ENCODE results near the gene RNF213.

The RNF213 gene

DNA sequence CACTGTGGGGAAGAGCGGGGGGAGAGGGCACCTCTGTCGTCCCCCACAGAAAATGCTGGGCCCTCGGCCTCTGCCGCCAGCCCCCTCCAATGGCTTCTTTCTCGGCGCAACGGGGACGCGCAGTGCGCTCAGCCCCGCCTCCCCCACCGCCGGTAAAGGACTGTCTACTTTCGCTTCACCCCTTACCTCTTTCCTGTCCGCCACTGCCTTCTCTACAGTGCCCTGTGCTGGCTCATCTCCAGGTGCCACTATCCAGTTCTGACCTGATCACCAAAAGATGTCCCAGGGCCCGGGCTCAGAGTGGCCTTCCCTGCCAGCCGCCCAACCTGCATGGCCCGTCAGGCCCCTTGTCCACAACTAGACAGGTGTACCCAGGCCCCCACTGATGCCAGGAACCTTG is 161.6 kb downstream of the RNF213 start:
- H2BK5ac ChIP-seq (ENCODE audit: low read depth, low read length, poor library complexity): no peak overlapping the region

DNA sequence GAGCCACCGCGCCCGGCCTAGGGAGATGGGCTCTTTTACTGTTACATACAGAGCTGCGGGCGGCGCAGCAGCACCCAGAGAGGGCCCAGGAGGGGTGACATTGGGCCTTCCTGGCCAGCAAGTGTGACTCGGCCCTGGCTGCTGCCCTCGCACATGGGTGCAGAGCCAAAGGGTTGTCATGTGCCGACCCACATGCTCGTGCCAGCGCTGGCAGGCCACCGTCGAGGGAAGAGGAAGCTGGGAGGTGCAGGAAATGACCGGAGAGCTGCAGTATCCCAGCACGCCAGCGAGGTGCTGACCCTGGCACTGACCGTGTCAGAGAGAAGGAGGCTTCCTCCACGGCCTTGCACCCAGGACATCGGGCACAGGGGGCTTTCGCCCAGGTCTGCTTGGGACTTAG is 162.3 kb downstream of the RNF213 start:
- no peak overlapping the region for H3K4ac ChIP-seq (ENCODE audit: low read depth, low read length)
- DNase-seq: no peak
- H3K14ac ChIP-seq (ENCODE audit: low read length): no peak overlapping the region
- no peak overlapping the region for H3K18ac ChIP-seq (ENCODE audit: low read length)
- no peak overlapping the region for H3K4me2 ChIP-seq (ENCODE audit: low read length)
- no peaks in the 10 kb centered on the region for H3K79me1 ChIP-seq (ENCODE audit: low read length)
- no peak overlapping the region for H2BK120ac ChIP-seq (ENCODE audit: insufficient read depth, low read length, poor library complexity)
- no peak overlapping the region for H2AK5ac ChIP-seq (ENCODE audit: low read length)
- no peaks in the 10 kb centered on the region for H3K79me2 ChIP-seq (ENCODE audit: control insufficient read depth, insufficient read depth, low read length, poor library complexity)
- H2AFZ ChIP-seq (ENCODE audit: insufficient read depth, low read length, poor library complexity): no peak overlapping the region
- no peaks in the 10 kb centered on the region for H3K27me3 ChIP-seq (ENCODE audit: insufficient read depth, low read length)
- no CpG with 5 or more reads among the region's 20 CpGs for WGBS (ENCODE audit: extremely low coverage, insufficient coverage, insufficient read length)
- no peak overlapping the region for H2BK5ac ChIP-seq (ENCODE audit: low read depth, low read length, poor library complexity)
- H3K9me3 ChIP-seq (ENCODE audit: insufficient read depth, low read depth, low read length): no peaks in the 10 kb centered on the region
- H3K9ac ChIP-seq (ENCODE audit: low read length): no peak overlapping the region
- no peak overlapping the region for H3K27ac ChIP-seq (ENCODE audit: low read depth, low read length)
- H3K36me3 ChIP-seq (ENCODE audit: control insufficient read depth in 1 of 2, insufficient read depth in 2 of 2, low read length in 2 of 2): peaks cover 5 to 10% of the 10 kb centered on the region in 2 experiments
- H3K23ac ChIP-seq (ENCODE audit: low read length): no peak overlapping the region
- peaks cover 2 to 3% of the 10 kb centered on the region in 2 experiments for H3K4me1 ChIP-seq (ENCODE audit: control insufficient read depth in 1 of 2, insufficient read depth in 2 of 2, low read length in 2 of 2)
- no peak overlapping the region for H3K4me3 ChIP-seq (ENCODE audit: low read depth, low read length)
- no peak overlapping the region for H4K8ac ChIP-seq (ENCODE audit: low read depth, low read length)
- no peak overlapping the region for H2BK12ac ChIP-seq (ENCODE audit: low read length)
- no peak overlapping the region for H4K91ac ChIP-seq (ENCODE audit: low read depth, low read length)
- no peak overlapping the region for H4K12ac ChIP-seq (ENCODE audit: low read depth, low read length)

More for the DNA sequence above, 161.6 kb downstream of the RNF213 start:
- Histone ChIP-seq H3K14ac (ENCODE audit: low read length) (no peak overlapping the region), H3K4me1 (ENCODE audit: control insufficient read depth in 1 of 2, insufficient read depth in 2 of 2, low read length in 2 of 2) (peaks cover 2 to 3% of the 10 kb centered on the region in 2 experiments), H3K27ac (ENCODE audit: low read depth, low read length) (no peak overlapping the region), H4K91ac (ENCODE audit: low read depth, low read length) (no peak overlapping the region), H2AK5ac (ENCODE audit: low read length) (no peak overlapping the region), H3K4ac (ENCODE audit: low read depth, low read length) (no peak overlapping the region), H3K79me1 (ENCODE audit: low read length) (no peaks in the 10 kb centered on the region), H3K36me3 (ENCODE audit: control insufficient read depth in 1 of 2, insufficient read depth in 2 of 2, low read length in 2 of 2) (peaks cover 6 to 18% of the 10 kb centered on the region in 2 experiments), H3K27me3 (ENCODE audit: insufficient read depth, low read length) (no peaks in the 10 kb centered on the region), H3K9ac (ENCODE audit: low read length) (no peak overlapping the region), H2BK12ac (ENCODE audit: low read length) (no peak overlapping the region), H3K23ac (ENCODE audit: low read length) (no peak overlapping the region), H4K8ac (ENCODE audit: low read depth, low read length) (no peak overlapping the region), H4K12ac (ENCODE audit: low read depth, low read length) (no peak overlapping the region), H2BK120ac (ENCODE audit: insufficient read depth, low read length, poor library complexity) (no peak overlapping the region), H2AFZ (ENCODE audit: insufficient read depth, low read length, poor library complexity) (no peak overlapping the region), H3K18ac (ENCODE audit: low read length) (no peak overlapping the region), H3K9me3 (ENCODE audit: insufficient read depth, low read depth, low read length) (no peaks in the 10 kb centered on the region), H3K4me2 (ENCODE audit: low read length) (no peak overlapping the region), H3K4me3 (ENCODE audit: low read depth, low read length) (no peak overlapping the region), H3K79me2 (ENCODE audit: control insufficient read depth, insufficient read depth, low read length, poor library complexity) (no peaks in the 10 kb centered on the region)
- WGBS (ENCODE audit: extremely low coverage, insufficient coverage, insufficient read length): no CpG with 5 or more reads among the region's 18 CpGs
- no peak for DNase-seq

DNA sequence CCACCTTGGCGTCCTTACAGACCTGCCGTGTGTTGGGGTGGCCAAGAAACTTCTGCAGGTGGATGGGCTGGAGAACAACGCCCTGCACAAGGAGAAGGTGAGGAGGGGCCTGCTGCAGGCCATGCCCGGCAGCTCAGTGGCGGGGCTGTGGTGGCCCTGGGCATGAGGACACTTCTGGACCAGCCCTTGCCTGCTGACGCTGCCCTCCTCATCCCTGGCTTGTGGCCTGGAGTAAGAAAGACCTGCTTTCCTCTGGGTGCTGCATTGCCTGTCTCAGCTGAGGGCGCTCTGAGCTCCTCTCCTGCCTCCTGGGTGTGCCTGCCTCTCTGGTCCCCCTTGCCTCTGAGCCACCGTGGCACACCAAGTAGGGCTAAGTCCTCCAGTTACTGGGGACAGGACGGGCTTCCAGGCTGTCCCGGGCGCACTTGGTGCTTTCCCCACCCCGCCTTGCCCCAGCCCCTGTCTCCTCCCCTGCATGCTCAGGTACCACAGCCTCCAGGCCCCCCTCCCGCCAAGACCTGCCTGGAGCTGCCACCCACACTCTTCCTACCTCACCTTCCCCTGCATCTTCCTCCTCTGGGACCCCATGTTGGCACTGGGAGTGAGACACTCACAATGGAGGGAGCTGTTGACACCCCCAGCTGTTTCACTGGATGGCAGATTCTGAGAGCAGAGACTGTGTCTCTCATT is 163.0 kb downstream of the RNF213 start:
- H3K79me2 ChIP-seq (ENCODE audit: control insufficient read depth, insufficient read depth, low read length, poor library complexity): no peaks in the 10 kb centered on the region
- no peak overlapping the region for H4K12ac ChIP-seq (ENCODE audit: low read depth, low read length)
- H3K27me3 ChIP-seq (ENCODE audit: insufficient read depth, low read length): no peaks in the 10 kb centered on the region
- no peak overlapping the region for H3K4ac ChIP-seq (ENCODE audit: low read depth, low read length)
- no peak for DNase-seq
- H3K36me3 ChIP-seq (ENCODE audit: control insufficient read depth in 1 of 2, insufficient read depth in 2 of 2, low read length in 2 of 2): peaks cover 5 to 7% of the 10 kb centered on the region in 2 experiments
- H3K18ac ChIP-seq (ENCODE audit: low read length): no peak overlapping the region
- no peak overlapping the region for H2BK12ac ChIP-seq (ENCODE audit: low read length)
- H3K14ac ChIP-seq (ENCODE audit: low read length): no peak overlapping the region
- H4K8ac ChIP-seq (ENCODE audit: low read depth, low read length): no peak overlapping the region
- H3K4me3 ChIP-seq (ENCODE audit: low read depth, low read length): no peak overlapping the region
- H3K23ac ChIP-seq (ENCODE audit: low read length): no peak overlapping the region
- H3K4me1 ChIP-seq (ENCODE audit: control insufficient read depth in 1 of 2, insufficient read depth in 2 of 2, low read length in 2 of 2): peaks cover 2 to 3% of the 10 kb centered on the region in 2 experiments
- H3K9ac ChIP-seq (ENCODE audit: low read length): no peak overlapping the region
- H3K27ac ChIP-seq (ENCODE audit: low read depth, low read length): no peak overlapping the region
- H2AK5ac ChIP-seq (ENCODE audit: low read length): no peak overlapping the region
- no CpG with 5 or more reads among the region's 13 CpGs for WGBS (ENCODE audit: extremely low coverage, insufficient coverage, insufficient read length)
- no peak overlapping the region for H2AFZ ChIP-seq (ENCODE audit: insufficient read depth, low read length, poor library complexity)
- no peak overlapping the region for H2BK120ac ChIP-seq (ENCODE audit: insufficient read depth, low read length, poor library complexity)
- no peaks in the 10 kb centered on the region for H3K79me1 ChIP-seq (ENCODE audit: low read length)
- H3K4me2 ChIP-seq (ENCODE audit: low read length): no peak overlapping the region
- H2BK5ac ChIP-seq (ENCODE audit: low read depth, low read length, poor library complexity): no peak overlapping the region
- no peak overlapping the region for H4K91ac ChIP-seq (ENCODE audit: low read depth, low read length)
- H3K9me3 ChIP-seq (ENCODE audit: insufficient read depth, low read depth, low read length): no peaks in the 10 kb centered on the region

DNA sequence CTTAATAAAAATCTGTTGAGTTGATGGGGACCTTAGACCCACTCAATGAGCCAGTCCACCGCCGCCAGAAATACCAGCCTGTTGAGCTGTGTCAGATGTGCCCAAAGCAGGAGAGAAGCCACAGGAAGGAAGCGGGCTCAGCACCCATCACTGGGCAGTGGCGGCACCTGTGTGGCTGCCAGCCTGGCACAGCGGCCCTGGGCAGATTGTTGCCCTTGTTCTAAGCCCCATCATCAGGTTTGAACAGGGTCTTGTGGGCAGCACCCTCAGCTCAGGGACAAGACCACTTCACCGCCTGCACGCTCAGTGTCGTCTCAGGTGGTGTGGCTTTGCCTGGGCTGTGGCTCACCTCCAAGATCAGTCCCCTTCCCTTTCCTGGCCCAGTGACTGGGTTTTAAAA is 163.6 kb downstream of the RNF213 start:
- Histone ChIP-seq H3K9me3 (ENCODE audit: insufficient read depth, low read depth, low read length) (no peaks in the 10 kb centered on the region), H3K14ac (ENCODE audit: low read length) (no peak overlapping the region), H3K27ac (ENCODE audit: low read depth, low read length) (no peak overlapping the region), H2AK5ac (ENCODE audit: low read length) (no peak overlapping the region), H3K27me3 (ENCODE audit: insufficient read depth, low read length) (no peaks in the 10 kb centered on the region), H3K4me3 (ENCODE audit: low read depth, low read length) (no peak overlapping the region), H3K4ac (ENCODE audit: low read depth, low read length) (no peak overlapping the region), H4K8ac (ENCODE audit: low read depth, low read length) (no peak overlapping the region), H3K9ac (ENCODE audit: low read length) (no peak overlapping the region), H3K18ac (ENCODE audit: low read length) (no peak overlapping the region), H3K79me2 (ENCODE audit: control insufficient read depth, insufficient read depth, low read length, poor library complexity) (no peaks in the 10 kb centered on the region), H2BK5ac (ENCODE audit: low read depth, low read length, poor library complexity) (no peak overlapping the region), H2AFZ (ENCODE audit: insufficient read depth, low read length, poor library complexity) (no peak overlapping the region), H2BK120ac (ENCODE audit: insufficient read depth, low read length, poor library complexity) (no peak overlapping the region), H4K91ac (ENCODE audit: low read depth, low read length) (no peak overlapping the region), H4K12ac (ENCODE audit: low read depth, low read length) (no peak overlapping the region), H3K4me2 (ENCODE audit: low read length) (no peak overlapping the region), H3K4me1 (ENCODE audit: control insufficient read depth in 1 of 2, insufficient read depth in 2 of 2, low read length in 2 of 2) (peaks cover 2 to 3% of the 10 kb centered on the region in 2 experiments), H3K79me1 (ENCODE audit: low read length) (no peaks in the 10 kb centered on the region), H3K23ac (ENCODE audit: low read length) (no peak overlapping the region), H2BK12ac (ENCODE audit: low read length) (no peak overlapping the region), H3K36me3 (ENCODE audit: control insufficient read depth in 1 of 2, insufficient read depth in 2 of 2, low read length in 2 of 2) (peaks cover 4 to 11% of the 10 kb centered on the region in 2 experiments)
- no peak for DNase-seq
- no CpG with 5 or more reads among the region's 8 CpGs for WGBS (ENCODE audit: extremely low coverage, insufficient coverage, insufficient read length)
